B cell (primary cell): ENCODE data around the gene TMEM255B. TPM values are rescaled to one million over a fixed set of nuclear protein-coding genes. Genes with fewer than 3 reads are reported as not detected.

ENCODE experiments used
- ATAC-seq: fragments of 200-7000 bp; cut with Tn5 transposase; one replicate; pipeline ENCODE4 v1.10.0; 2021; ENCODE audit warnings: low read depth, mild to moderate bottlenecking, moderate number of reproducible peaks, moderate library complexity
- CTCF ChIA-PET: fragments of 350-600 bp; sonication (Branson Sonifier 250); formaldehyde crosslinking; loops from one replicate; lab custom pipeline; 2021; ENCODE audit warnings: antibody characterized with exemption, inconsistent platforms; lab: Charles Lee
- POLR2A ChIA-PET: fragments of 350-600 bp; sonication (Branson Sonifier 250); formaldehyde crosslinking; loops from one replicate; lab custom pipeline; 2021; ENCODE audit warnings: antibody characterized with exemption; lab: Charles Lee
- DNase-seq: peaks from one replicate; pipeline ENCODE4 v3.0.0; 2013
- H2AFZ ChIP-seq: 2 replicates; pipeline ENCODE4 v1.6.1; 2012; ENCODE audit warnings: mild to moderate bottlenecking, low read depth, low read length; ENCODE audit not compliant: insufficient read depth, poor library complexity, severe bottlenecking
- H3K27ac ChIP-seq, 2 donors: 1 replicate in 1 of 2; 2 replicates in 1 of 2; pipeline ENCODE4 v1.5.1; 2012 to 2013; ENCODE audit warnings: low read length in 2 of 2, mild to moderate bottlenecking in 2 of 2, moderate library complexity in 1 of 2
- H3K27me3 ChIP-seq, 4 experiments: fragments of 200-600 bp in 1 of 4; sonication (generic) in 1 of 4; replicated peaks in 1 of 4; 1 replicate in 2 of 4; 2 replicates in 2 of 4; pipeline versions ENCODE4 v1.6.1 to v1.7.0; 2013 to 2016; ENCODE audit warnings: low read length in 3 of 4, mild to moderate bottlenecking in 2 of 4, mixed read lengths in 1 of 4, moderate library complexity in 1 of 4; ENCODE audit not compliant: insufficient read depth in 4 of 4, control insufficient read depth in 3 of 4; ENCODE audit errors: control extremely low read depth in 1 of 4
- H3K36me3 ChIP-seq, 2 experiments: replicated peaks in 1 of 2; 1 replicate in 1 of 2; 2 replicates in 1 of 2; pipeline versions ENCODE4 v1.6.1 to v1.7.1; 2013; ENCODE audit warnings: low read length in 1 of 2; ENCODE audit not compliant: insufficient read depth in 2 of 2, control insufficient read depth in 1 of 2; ENCODE audit errors: control extremely low read depth in 1 of 2, extremely low read depth in 1 of 2
- H3K4me1 ChIP-seq, 2 donors: fragments of 200-600 bp in 1 of 2; sonication (generic) in 1 of 2; 1 replicate in 1 of 2; 2 replicates in 1 of 2; pipeline versions ENCODE4 v1.5.1 to v1.6.1; 2013 to 2017; ENCODE audit warnings: low read length in 2 of 2; ENCODE audit not compliant: control insufficient read depth in 2 of 2, insufficient read depth in 2 of 2
- H3K4me2 ChIP-seq: replicated peaks from 2 replicates; pipeline ENCODE3; 2012; ENCODE audit warnings: mild to moderate bottlenecking, low read depth, low read length; ENCODE audit not compliant: poor library complexity, severe bottlenecking
- H3K4me3 ChIP-seq, 5 experiments: fragments of 200-600 bp in 1 of 5; sonication (generic) in 1 of 5; 1 replicate in 3 of 5; 2 replicates in 2 of 5; pipeline versions ENCODE4 v1.5.1 to v1.7.0; 2011 to 2016; ENCODE audit warnings: low read length in 4 of 5, mild to moderate bottlenecking in 4 of 5, low read depth in 2 of 5, control low read depth in 1 of 5, moderate library complexity in 1 of 5; ENCODE audit not compliant: insufficient read depth in 1 of 5; ENCODE audit errors: control extremely low read depth in 1 of 5, extremely low read depth in 1 of 5
- H3K79me2 ChIP-seq: fragments of 200-600 bp; sonication (generic); one replicate; pipeline ENCODE4 v1.6.0; 2016; ENCODE audit warnings: low read length; ENCODE audit not compliant: control insufficient read depth, insufficient read depth
- H3K9ac ChIP-seq: fragments of 200-600 bp; sonication (generic); 2 replicates; pipeline ENCODE4 v1.6.1; 2017; ENCODE audit warnings: mild to moderate bottlenecking, low read length, moderate library complexity
- H3K9me3 ChIP-seq, 3 donors: one replicate each; pipeline versions ENCODE4 v1.6.1 to v1.7.1; 2013; ENCODE audit warnings: low read length in 2 of 3; ENCODE audit not compliant: control insufficient read depth in 2 of 3, insufficient read depth in 1 of 3; ENCODE audit errors: control extremely low read depth in 1 of 3
- H4K20me1 ChIP-seq: 2 replicates; pipeline ENCODE4 v1.6.0; 2012; ENCODE audit warnings: mild to moderate bottlenecking, low read length; ENCODE audit not compliant: insufficient read depth, control insufficient read depth, poor library complexity, severe bottlenecking
- H3K27ac Mint-ChIP-seq: one replicate; pipeline ENCODE4 v1.8.0; 2021; ENCODE audit warnings: mixed read lengths
- H3K27me3 Mint-ChIP-seq: one replicate; pipeline ENCODE4 v1.8.0; 2021; ENCODE audit warnings: mixed read lengths
- H3K4me1 Mint-ChIP-seq: one replicate; pipeline ENCODE4 v1.8.0; 2021; ENCODE audit warnings: mixed read lengths
- H3K4me3 Mint-ChIP-seq: one replicate; pipeline ENCODE4 v1.8.0; 2021; ENCODE audit warnings: mixed read lengths
- H3K9me3 Mint-ChIP-seq: one replicate; pipeline ENCODE4 v1.8.0; 2022; ENCODE audit warnings: mixed read lengths; ENCODE audit not compliant: insufficient read depth
- EZH2 ChIP-seq: IDR thresholded peaks from 2 replicates; pipeline ENCODE4 v1.6.1; 2012; ENCODE audit warnings: borderline replicate concordance, low read depth, mild to moderate bottlenecking, moderate library complexity, low read length; ENCODE audit not compliant: insufficient read depth, poor library complexity, severe bottlenecking
- WGBS: methylation state at CpG from one replicate; pipeline ENCODE4 v1.1.5; 2013; ENCODE audit warnings: missing lambda C conversion rate; ENCODE audit not compliant: insufficient coverage; 5-methylcytosine and 5-hydroxymethylcytosine counted together
- intact Hi-C: fragments of 100-400 bp; cut with micrococcal nuclease; formaldehyde crosslinking; loops from one replicate; pipeline ENCODE4 v1.10.0; 2022
- polyA plus RNA-seq: library from polyadenylated mRNA; depleted of rRNA; stranded (reverse); fragments of >200 nt; gene quantifications from 2 replicates; pipeline ENCODE4 v1.2.3, GENCODE V29; 2012
- total RNA-seq, 2 donors: library from RNA; stranded (reverse); fragments of 120-200 nt in 1 of 2; gene quantifications; 1 replicate in 1 of 2; 2 replicates in 1 of 2; pipeline versions ENCODE4 v1.2.3 to v1.2.4, GENCODE V29; 2013 to 2022
- TF ChIP-seq, protein P1 (sequence below): fragments of 200-600 bp; IDR thresholded peaks from one replicate; pipeline ENCODE4 v1.8.0; 2022; ENCODE audit warnings: antibody characterized with exemption, mild to moderate bottlenecking

Gene TMEM255B
- total and polyA plus RNA-seq, 2 donors (not counting 1 experiment from before 2014, with no cell fraction given) = 2.1 to 8.2 TPM

- 83% methylated on average over 9 of the region's 10 CpGs for WGBS
- POLR2A ChIA-PET = no interaction called here
- DNase-seq = no peak
These were observed 25.1 kb downstream of the TMEM255B start for GRCh38 chr13:113783966-113784644.

GRCh38 chr13:113784645-113785024 lies 25.6 kb downstream of the TMEM255B start:
- no peak for TF ChIP-seq EZH2
- TF ChIP-seq, protein P1, sequence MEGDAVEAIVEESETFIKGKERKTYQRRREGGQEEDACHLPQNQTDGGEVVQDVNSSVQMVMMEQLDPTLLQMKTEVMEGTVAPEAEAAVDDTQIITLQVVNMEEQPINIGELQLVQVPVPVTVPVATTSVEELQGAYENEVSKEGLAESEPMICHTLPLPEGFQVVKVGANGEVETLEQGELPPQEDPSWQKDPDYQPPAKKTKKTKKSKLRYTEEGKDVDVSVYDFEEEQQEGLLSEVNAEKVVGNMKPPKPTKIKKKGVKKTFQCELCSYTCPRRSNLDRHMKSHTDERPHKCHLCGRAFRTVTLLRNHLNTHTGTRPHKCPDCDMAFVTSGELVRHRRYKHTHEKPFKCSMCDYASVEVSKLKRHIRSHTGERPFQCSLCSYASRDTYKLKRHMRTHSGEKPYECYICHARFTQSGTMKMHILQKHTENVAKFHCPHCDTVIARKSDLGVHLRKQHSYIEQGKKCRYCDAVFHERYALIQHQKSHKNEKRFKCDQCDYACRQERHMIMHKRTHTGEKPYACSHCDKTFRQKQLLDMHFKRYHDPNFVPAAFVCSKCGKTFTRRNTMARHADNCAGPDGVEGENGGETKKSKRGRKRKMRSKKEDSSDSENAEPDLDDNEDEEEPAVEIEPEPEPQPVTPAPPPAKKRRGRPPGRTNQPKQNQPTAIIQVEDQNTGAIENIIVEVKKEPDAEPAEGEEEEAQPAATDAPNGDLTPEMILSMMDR = no peak
- Histone ChIP-seq H3K4me2 (no peak overlapping the region), H4K20me1 (no peaks in the 10 kb centered on the region), H3K27ac (no peak overlapping the region), H3K4me1 (no peaks in the 10 kb centered on the region), H3K27me3 (peaks cover 0 to 4% (median 0%) of the 10 kb centered on the region in 4 experiments), H3K9ac (no peak overlapping the region), H3K9me3 (no peaks in the 10 kb centered on the region), H3K4me3 (no peak overlapping the region), H3K36me3 (no peaks in the 10 kb centered on the region), H2AFZ (no peak overlapping the region), H3K79me2 (no peaks in the 10 kb centered on the region)
- ATAC-seq (no peak), DNase-seq (no peak)
- POLR2A ChIA-PET = no interaction called here
- WGBS = 82% methylated on average over 4 of the region's 5 CpGs
- Mint-ChIP-seq H3K27ac (no peak overlapping the region), H3K9me3 (no peaks in the 10 kb centered on the region), H3K4me3 (no peak overlapping the region), H3K27me3 (peaks cover 31% of the 10 kb centered on the region), H3K4me1 (no peaks in the 10 kb centered on the region)
- CTCF ChIA-PET = no interaction called here
- intact Hi-C loops = no loop called here

More at GRCh38 chr13:113783966-113784644, 25.1 kb downstream of the TMEM255B start:
- H3K4me2 ChIP-seq = no peak overlapping the region
- H3K79me2 ChIP-seq = no peaks in the 10 kb centered on the region
- intact Hi-C loops = no loop called here
- H3K27me3 ChIP-seq = peaks cover 0 to 4% (median 0%) of the 10 kb centered on the region in 4 experiments
- no peaks in the 10 kb centered on the region for H3K9me3 ChIP-seq
- H3K4me1 ChIP-seq = no peaks in the 10 kb centered on the region
- no peak overlapping the region for H3K4me3 Mint-ChIP-seq
- H3K27ac Mint-ChIP-seq = no peak overlapping the region
- H3K4me3 ChIP-seq = no peak overlapping the region
- ATAC-seq = no peak
- TF ChIP-seq EZH2 = no peak
- TF ChIP-seq, protein P1 = no peak
- H3K36me3 ChIP-seq = no peaks in the 10 kb centered on the region
- H3K27me3 Mint-ChIP-seq = peaks cover 34% of the 10 kb centered on the region
- CTCF ChIA-PET = no interaction called here
- H3K27ac ChIP-seq = no peak overlapping the region
- H3K9ac ChIP-seq = no peak overlapping the region
- H3K9me3 Mint-ChIP-seq = no peaks in the 10 kb centered on the region
- H2AFZ ChIP-seq = no peak overlapping the region
- no peaks in the 10 kb centered on the region for H4K20me1 ChIP-seq
- H3K4me1 Mint-ChIP-seq = no peaks in the 10 kb centered on the region
